K562 (cell line): ENCODE data around the gene SNRNP70. TPM values are rescaled to one million over a fixed set of nuclear protein-coding genes. Genes with fewer than 3 reads are reported as not detected.
A peak's percentile ranks its signal among the peaks of the same experiment; 100 is the strongest.

Experiments used
- CBX5 ChIP-seq: IDR thresholded peaks from 2 replicates; pipeline ENCODE4 v1.6.1; 2014; ENCODE audit warnings: low read depth, borderline replicate concordance
- KDM2B ChIP-seq: fragments of 250-450 bp; sonication (Bioruptor Pico); IDR thresholded peaks from 2 replicates; pipeline ENCODE4 v1.8.0; 2021; ENCODE audit warnings: mild to moderate bottlenecking, moderate library complexity
- PHB2 ChIP-seq: fragments of 450-650 bp; IDR thresholded peaks from 2 replicates; pipeline ENCODE4 v1.6.1; 2017; ENCODE audit warnings: low read depth
- SIN3A ChIP-seq, 2 experiments: fragments of 150-350 bp in 1 of 2; IDR thresholded peaks; 2 replicates each; pipeline ENCODE4 v1.6.1; 2011 to 2016; ENCODE audit warnings: borderline replicate concordance in 2 of 2, low read depth in 2 of 2, low read length in 2 of 2, mild to moderate bottlenecking in 2 of 2, moderate library complexity in 2 of 2; ENCODE audit not compliant: control insufficient read depth in 1 of 2
- ZFX ChIP-seq: sonication (generic); formaldehyde crosslinking; IDR thresholded peaks from 2 replicates; pipeline ENCODE4 v1.8.0; 2022; ENCODE audit warnings: mild to moderate bottlenecking, missing genetic modification reagents, moderate library complexity
- ZNF311 ChIP-seq: fragments of 250-450 bp; sonication (Bioruptor Pico); IDR thresholded peaks from 2 replicates; pipeline ENCODE4 v1.4.0; 2020; ENCODE audit warnings: mild to moderate bottlenecking, moderate library complexity
- polyA plus RNA-seq, 8 experiments: library from polyadenylated mRNA; depleted of rRNA in 4 of 8; stranded (reverse) in 5 of 8; unstranded in 3 of 8; fragments of >200 nt; fragmentation: Nextera tagmentation in 2 of 8; fragmentation: Illumina TruSeq in 1 of 8; extraction: Ambion mirVana in 2 of 8; extraction: Trizol in 1 of 8; gene quantifications; 2 replicates each; pipeline versions ENCODE4 v1.2.1 to v1.2.3, GENCODE V29; 2011 to 2014; ENCODE audit warnings: inconsistent platforms in 1 of 8, missing spikeins in 1 of 8
- total RNA-seq, 7 experiments: library from RNA; depleted of rRNA in 6 of 7; stranded (reverse); fragments of >200 nt in 6 of 7; fragmentation: Illumina TruSeq in 2 of 7; extraction: Trizol in 2 of 7; gene quantifications; 2 replicates each; pipeline versions ENCODE4 v1.2.1 to v1.2.3, GENCODE V29; 2011 to 2021; ENCODE audit warnings: low replicate concordance in 1 of 7
- TF ChIP-seq, protein P1 (sequence below): fragments of 200-800 bp; sonication (Bioruptor generic); IDR thresholded peaks from 2 replicates; pipeline ENCODE4 v1.6.1; 2017; ENCODE audit warnings: missing genetic modification characterization, missing compliant biosample characterization
- TF ChIP-seq, protein P2 (sequence below): fragments of 450-650 bp; IDR thresholded peaks from 2 replicates; pipeline ENCODE4 v1.6.1; 2016; ENCODE audit warnings: mild to moderate bottlenecking, moderate library complexity

SNRNP70 gene
- total and polyA plus RNA-seq, 9 of the 15 experiments (the other 6 are each of a cell fraction or from before 2014, with no cell fraction given): 2.8 to 496 (median 136) TPM

DNA sequence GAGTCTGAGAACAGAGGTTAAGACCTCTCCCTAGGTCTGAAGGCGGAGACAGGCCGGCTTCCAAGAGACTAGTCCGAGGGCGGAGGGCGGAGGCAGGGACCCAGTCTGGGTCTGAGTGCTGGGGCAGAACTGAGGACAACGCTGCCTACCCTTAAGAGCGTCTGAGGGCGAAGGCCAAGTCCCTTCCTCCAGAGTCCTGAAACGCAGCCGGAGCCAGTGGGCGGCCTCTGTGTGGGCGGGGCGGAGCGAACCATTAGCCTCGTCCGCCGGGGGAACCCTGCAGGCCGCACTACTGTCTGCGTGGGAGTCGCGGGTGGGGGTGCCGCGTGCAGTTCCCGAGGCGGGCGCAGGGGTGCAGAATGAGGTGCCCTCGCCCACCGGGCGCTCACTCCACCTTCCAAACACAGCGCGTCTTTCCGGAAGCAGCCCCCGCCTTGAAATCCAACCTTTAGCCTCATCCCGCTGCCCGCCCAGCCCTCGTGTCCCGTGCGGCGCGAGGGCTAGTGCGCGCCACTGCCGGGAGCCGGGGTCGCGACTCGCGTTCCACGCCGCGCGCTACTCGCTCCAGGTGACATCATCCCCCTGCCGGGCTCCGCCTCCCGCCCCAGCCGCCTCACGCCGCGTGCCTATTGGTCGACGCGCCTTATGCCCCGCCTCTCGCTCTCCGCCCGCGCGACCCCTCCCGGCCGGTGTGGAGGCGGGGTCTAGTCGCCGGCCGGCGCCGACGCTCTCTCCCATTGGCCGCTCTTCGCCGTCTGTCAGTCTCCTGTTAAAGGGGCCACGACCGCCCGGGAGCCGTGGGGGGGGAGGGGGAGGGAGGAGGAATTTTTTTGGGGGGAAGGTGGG is 33.5 kb downstream of the SNRNP70 start, which contains the start of gene C19orf73 (continued):
- TF ChIP-seq, protein P1, sequence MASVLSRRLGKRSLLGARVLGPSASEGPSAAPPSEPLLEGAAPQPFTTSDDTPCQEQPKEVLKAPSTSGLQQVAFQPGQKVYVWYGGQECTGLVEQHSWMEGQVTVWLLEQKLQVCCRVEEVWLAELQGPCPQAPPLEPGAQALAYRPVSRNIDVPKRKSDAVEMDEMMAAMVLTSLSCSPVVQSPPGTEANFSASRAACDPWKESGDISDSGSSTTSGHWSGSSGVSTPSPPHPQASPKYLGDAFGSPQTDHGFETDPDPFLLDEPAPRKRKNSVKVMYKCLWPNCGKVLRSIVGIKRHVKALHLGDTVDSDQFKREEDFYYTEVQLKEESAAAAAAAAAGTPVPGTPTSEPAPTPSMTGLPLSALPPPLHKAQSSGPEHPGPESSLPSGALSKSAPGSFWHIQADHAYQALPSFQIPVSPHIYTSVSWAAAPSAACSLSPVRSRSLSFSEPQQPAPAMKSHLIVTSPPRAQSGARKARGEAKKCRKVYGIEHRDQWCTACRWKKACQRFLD (CRISPR knock-in tag): peak; percentile 84; the same call in 1 of the 2 replicates
- TF ChIP-seq PHB2 (no peak), CBX5 (no peak), SIN3A (IDR thresholded peaks at IDR 0.05; ENCODE audit: borderline replicate concordance in 2 of 2, control insufficient read depth in 1 of 2, low read depth in 2 of 2, low read length in 2 of 2) (no peak), ZNF311 (CRISPR knock-in tag) (no peak), ZFX (CRISPR knock-in tag) (peak; percentile 93), KDM2B (no peak; the same call in 1 of the 2 replicates)
- TF ChIP-seq, protein P2, sequence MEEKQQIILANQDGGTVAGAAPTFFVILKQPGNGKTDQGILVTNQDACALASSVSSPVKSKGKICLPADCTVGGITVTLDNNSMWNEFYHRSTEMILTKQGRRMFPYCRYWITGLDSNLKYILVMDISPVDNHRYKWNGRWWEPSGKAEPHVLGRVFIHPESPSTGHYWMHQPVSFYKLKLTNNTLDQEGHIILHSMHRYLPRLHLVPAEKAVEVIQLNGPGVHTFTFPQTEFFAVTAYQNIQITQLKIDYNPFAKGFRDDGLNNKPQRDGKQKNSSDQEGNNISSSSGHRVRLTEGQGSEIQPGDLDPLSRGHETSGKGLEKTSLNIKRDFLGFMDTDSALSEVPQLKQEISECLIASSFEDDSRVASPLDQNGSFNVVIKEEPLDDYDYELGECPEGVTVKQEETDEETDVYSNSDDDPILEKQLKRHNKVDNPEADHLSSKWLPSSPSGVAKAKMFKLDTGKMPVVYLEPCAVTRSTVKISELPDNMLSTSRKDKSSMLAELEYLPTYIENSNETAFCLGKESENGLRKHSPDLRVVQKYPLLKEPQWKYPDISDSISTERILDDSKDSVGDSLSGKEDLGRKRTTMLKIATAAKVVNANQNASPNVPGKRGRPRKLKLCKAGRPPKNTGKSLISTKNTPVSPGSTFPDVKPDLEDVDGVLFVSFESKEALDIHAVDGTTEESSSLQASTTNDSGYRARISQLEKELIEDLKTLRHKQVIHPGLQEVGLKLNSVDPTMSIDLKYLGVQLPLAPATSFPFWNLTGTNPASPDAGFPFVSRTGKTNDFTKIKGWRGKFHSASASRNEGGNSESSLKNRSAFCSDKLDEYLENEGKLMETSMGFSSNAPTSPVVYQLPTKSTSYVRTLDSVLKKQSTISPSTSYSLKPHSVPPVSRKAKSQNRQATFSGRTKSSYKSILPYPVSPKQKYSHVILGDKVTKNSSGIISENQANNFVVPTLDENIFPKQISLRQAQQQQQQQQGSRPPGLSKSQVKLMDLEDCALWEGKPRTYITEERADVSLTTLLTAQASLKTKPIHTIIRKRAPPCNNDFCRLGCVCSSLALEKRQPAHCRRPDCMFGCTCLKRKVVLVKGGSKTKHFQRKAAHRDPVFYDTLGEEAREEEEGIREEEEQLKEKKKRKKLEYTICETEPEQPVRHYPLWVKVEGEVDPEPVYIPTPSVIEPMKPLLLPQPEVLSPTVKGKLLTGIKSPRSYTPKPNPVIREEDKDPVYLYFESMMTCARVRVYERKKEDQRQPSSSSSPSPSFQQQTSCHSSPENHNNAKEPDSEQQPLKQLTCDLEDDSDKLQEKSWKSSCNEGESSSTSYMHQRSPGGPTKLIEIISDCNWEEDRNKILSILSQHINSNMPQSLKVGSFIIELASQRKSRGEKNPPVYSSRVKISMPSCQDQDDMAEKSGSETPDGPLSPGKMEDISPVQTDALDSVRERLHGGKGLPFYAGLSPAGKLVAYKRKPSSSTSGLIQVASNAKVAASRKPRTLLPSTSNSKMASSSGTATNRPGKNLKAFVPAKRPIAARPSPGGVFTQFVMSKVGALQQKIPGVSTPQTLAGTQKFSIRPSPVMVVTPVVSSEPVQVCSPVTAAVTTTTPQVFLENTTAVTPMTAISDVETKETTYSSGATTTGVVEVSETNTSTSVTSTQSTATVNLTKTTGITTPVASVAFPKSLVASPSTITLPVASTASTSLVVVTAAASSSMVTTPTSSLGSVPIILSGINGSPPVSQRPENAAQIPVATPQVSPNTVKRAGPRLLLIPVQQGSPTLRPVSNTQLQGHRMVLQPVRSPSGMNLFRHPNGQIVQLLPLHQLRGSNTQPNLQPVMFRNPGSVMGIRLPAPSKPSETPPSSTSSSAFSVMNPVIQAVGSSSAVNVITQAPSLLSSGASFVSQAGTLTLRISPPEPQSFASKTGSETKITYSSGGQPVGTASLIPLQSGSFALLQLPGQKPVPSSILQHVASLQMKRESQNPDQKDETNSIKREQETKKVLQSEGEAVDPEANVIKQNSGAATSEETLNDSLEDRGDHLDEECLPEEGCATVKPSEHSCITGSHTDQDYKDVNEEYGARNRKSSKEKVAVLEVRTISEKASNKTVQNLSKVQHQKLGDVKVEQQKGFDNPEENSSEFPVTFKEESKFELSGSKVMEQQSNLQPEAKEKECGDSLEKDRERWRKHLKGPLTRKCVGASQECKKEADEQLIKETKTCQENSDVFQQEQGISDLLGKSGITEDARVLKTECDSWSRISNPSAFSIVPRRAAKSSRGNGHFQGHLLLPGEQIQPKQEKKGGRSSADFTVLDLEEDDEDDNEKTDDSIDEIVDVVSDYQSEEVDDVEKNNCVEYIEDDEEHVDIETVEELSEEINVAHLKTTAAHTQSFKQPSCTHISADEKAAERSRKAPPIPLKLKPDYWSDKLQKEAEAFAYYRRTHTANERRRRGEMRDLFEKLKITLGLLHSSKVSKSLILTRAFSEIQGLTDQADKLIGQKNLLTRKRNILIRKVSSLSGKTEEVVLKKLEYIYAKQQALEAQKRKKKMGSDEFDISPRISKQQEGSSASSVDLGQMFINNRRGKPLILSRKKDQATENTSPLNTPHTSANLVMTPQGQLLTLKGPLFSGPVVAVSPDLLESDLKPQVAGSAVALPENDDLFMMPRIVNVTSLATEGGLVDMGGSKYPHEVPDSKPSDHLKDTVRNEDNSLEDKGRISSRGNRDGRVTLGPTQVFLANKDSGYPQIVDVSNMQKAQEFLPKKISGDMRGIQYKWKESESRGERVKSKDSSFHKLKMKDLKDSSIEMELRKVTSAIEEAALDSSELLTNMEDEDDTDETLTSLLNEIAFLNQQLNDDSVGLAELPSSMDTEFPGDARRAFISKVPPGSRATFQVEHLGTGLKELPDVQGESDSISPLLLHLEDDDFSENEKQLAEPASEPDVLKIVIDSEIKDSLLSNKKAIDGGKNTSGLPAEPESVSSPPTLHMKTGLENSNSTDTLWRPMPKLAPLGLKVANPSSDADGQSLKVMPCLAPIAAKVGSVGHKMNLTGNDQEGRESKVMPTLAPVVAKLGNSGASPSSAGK: peak; percentile 97
